T-helper 9 cell (primary cell): ENCODE data around the gene RPS25.
"Not testable (repeated sequence)": the region's sequence is repeated elsewhere in the genome, so short reads cannot be mapped to it uniquely, and the experiment has no call there.

Experiments used
- DNase-seq: peaks from one replicate; pipeline ENCODE4 v3.0.0-alpha.2; 2020
- total RNA-seq, 2 donors: gene quantifications; one replicate each; lab custom pipeline; 2026; lab: John Stamatoyannopoulos, UW

The RPS25 gene
- total RNA-seq, result 882 to 1,179 reads per million in 2 donors

DNA sequence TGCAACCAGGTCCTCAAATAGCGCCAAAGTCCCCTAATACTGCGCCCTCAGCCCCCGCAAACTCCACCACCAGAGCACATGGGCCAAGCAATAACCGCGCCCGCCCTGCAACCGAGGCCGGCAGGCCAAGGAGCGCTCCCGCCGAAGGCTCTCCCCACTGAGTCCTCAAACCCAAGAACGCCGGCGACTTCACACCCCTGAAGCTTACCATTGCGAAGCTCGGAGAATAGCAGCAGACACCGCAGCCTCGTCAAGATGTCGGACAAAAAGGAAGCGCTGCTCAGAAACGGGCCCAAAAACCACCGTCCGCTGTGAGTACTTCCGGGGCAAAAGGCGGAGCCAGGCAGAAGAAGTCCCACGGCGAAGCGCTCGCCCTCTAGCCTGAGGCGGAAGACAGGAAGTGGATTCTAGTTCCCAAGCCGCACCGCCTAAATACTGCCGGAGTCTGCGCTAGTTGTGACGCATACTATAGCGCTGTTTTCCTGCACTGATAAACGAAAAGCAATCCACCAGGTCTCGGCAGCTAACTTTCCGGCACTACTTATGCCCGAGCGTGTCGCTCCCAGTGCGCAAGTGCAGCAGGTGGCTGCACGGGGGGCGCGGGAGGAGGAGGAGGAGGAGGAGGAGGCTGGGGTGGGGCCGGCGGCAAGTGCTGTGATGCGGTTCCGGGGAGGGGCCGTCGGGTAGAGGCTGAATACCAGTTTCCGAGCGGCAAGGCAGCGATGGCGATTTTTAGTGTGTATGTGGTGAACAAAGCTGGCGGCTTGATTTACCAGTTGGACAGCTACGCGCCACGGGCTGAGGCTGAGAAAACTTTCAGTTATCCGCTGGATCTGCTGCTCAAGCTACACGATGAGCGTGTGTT, at the start of gene RPS25, which contains the start of gene TRAPPC4:
TSS of gene RPS25 (minus strand) at position 270 of the 865 bp plus-strand sequence. CDS start at position 211, 59 bp downstream.
TSS of gene TRAPPC4 (plus strand) at position 693 of the 865 bp plus-strand sequence. CDS start at position 723, 30 bp downstream.
- peak; percentile 93 for DNase-seq

GRCh38 chr11:119067371-119068222, 49.5 kb upstream of the RPS25 start, which contains the start of gene VPS11:
Gene VPS11, plus strand, starts transcription at chr11:119067818. Its CDS starts 6 bp downstream, at chr11:119067824.
- peak; percentile 98 for DNase-seq

GRCh38 chr11:119065369-119065768, 47.2 kb upstream of the RPS25 start:
- DNase-seq, result peak; percentile 13

- no peak for DNase-seq
Measured at GRCh38 chr11:119062779-119063178, 44.6 kb upstream of the RPS25 start.

- DNase-seq, result no peak
Measured at GRCh38 chr11:119061256-119061655, 43.1 kb upstream of the RPS25 start.

DNA sequence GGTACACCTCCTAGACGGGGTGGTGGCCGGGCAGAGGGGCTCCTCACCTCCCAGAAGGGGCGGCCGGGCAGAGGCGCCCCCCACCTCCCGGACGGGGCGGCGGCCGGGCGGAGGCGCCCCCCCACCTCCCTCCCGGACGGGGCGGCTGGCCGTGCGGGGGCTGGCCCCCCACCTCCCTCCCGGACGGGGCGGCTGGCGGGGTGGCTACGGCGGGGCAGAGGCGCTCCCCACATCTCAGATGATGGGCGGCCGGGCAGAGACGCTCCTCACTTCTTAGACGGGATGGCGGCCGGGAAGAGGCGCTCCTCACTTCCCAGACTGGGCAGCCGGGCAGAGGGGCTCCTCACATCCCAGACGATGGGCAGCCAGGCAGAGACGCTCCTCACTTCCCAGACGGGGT, 41.0 kb upstream of the RPS25 start:
- not testable (repeated sequence) for DNase-seq

- DNase-seq, result peak; percentile 98
Measured at GRCh38 chr11:119057000-119057769, 39.0 kb upstream of the RPS25 start, which contains the start of gene HYOU1. Gene HYOU1, minus strand, starts transcription at chr11:119057205. Its CDS starts 1,045 bp downstream, at chr11:119056160.

DNA sequence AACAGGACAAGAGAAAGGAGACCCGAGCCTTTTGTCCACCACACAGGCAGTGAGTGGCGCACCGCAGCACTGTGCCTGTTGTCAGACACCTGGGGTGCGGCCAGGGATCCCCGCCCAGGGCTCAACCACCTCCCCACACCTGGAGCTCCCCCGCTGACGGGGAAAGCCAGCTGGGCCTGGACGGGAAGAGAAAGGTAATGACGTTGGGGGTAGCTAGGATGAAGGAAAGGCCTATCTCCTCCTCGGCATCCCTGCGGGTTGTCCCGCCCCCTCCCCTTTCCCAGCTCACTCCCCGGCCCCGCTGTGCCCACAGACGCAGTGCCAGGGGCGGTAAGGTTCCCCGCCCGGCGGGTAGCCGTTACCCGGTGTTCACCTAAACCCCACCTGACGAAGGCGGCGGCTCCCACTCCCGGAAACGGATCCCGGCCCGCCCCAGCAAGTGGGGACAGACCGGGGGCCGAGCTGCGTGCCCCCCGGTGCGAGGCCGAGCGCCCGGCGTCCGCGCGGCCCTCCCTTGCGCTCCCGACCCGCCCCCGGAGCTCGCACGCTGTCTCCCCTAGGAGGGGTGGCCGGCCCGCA, 38.4 kb upstream of the RPS25 start:
- peak; percentile 42 for DNase-seq

GRCh38 chr11:119055901-119056300, 37.8 kb upstream of the RPS25 start:
- DNase-seq, result no peak

DNA sequence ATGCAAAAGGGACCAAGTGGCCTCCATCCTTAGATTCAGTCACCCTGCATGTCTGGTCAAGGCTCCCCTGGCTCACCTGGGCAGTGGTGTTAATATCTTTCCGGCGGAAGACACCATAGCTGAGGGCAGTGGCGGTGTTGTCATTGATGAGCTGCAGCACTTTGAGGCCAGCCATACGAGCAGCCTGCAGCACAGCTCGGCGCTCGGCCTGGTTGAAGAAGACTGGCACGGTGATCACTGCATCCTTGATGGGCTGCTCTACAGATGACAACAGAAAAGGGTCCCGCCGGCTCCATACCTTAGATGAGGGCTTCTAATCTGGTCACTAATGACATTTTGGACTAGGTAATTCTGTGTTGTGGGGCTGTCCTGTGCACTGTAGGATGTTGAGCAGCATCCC, 36.3 kb upstream of the RPS25 start:
- DNase-seq, result no peak

- DNase-seq, result no peak
Measured at GRCh38 chr11:119052163-119052814, 34.1 kb upstream of the RPS25 start.

DNA sequence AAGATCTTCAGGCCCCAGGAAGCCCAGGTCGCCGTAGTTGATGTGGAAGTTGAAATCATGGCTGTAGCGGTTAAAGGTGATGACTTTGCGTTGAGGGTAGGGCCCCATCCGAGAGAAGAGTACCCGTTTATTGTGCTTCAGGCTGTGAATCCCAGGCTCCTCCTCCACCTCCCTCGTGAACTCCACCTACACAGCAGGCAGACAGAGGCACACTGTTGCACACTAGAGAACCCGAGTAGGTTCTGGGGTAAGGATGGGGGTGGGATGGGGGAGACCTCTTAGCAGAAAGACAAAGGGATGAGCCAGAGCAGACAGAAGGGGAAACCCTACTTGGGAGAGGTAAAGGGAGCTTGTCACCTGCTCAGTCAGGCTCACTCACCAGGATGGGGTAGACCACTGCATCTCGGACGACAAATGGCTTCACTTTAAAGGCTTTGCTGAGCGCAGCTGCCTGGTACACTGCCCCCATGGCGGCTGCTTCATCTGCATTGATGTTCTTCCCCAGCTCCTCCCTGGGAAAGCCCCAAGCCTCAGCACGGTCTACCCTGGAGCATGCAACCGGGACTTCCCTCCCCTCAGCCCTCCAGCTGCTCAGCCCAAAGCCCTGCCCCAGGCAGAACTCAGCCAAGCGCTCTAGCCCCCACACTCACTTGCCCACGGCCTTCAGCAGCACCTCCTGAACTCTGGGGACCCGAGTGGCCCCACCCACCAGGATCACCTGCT, 33.5 kb upstream of the RPS25 start:
- no peak for DNase-seq

DNA sequence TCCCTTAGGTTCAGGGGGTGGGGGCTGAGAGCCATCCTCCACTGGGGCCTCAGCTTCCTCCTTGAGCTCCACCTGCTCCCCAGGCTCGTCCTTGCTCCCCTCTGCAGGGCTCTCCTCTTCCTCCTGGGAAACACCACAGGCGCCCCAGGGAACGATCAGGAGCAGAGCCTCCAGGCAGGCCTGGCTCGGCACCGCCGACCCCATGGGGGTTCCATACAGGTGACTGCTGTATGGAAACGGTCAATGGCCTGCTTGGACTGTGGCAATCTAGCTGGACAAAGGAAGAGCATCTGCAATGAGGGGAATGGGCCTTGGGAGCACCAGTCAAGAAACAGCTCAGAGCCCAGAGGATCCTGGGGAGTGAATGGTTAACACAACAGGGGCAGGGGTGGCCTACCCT, 30.9 kb upstream of the RPS25 start:
- DNase-seq, result no peak

DNA sequence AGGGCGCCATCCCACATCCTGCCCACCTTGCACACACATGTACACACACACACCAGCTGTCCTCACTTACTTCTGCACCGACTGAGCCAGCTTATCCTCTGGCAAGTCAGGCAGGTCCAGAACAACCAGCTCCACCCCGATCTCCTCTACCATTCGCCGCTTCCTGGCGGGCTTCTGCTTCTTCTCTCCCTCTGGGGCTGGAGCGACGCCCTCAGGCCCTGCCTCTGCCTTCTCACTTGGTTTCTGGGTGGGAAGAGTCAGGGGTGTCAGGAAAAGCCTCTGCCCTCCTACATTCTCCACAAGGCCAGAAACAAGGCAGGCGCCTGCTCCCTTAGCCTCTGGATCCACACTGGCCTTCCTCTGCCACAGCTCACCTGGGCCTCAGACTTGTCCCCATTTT, 30.5 kb upstream of the RPS25 start:
- no peak for DNase-seq

DNA sequence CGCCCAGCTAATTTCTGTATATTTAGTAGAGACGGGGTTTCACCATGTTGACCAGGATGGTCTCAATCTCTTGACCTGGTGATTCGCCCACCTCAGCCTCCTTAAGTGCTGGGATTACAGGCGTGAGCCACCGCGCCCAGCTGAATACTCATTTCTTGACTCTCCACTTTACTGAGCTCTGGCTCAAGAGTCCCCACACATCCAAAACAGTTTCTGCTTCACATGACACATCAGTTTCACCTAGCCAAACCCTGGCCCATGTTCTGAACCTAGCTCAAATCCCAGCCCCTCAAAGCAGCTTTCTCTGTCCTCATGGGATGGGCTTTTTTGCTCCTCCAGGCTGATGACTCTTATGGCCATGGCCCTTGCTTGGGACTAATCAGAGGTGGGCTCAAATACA, 29.1 kb upstream of the RPS25 start:
- no peak for DNase-seq

DNA sequence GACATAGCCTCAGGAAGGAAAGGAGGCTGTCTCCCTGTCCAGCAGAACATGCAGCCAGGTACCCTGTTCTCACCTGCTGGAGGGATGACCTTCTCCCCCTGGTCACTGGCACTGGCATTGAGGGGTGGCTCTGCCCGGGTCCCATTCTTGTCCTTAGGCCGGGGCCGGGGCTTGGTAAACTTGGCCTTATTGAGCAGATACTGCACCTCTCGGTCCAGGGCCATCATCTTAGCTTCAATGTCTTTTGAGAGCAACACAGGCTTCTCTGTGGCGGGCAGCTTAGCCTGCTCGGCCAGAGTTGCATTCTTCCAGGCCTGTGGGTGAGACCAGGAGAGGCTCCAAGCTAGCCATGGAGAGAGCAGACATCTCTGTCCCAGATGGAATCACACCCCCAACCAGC, 28.3 kb upstream of the RPS25 start:
- no peak for DNase-seq

- DNase-seq, result no peak
Measured at GRCh38 chr11:119044708-119045107, 26.6 kb upstream of the RPS25 start.

DNA sequence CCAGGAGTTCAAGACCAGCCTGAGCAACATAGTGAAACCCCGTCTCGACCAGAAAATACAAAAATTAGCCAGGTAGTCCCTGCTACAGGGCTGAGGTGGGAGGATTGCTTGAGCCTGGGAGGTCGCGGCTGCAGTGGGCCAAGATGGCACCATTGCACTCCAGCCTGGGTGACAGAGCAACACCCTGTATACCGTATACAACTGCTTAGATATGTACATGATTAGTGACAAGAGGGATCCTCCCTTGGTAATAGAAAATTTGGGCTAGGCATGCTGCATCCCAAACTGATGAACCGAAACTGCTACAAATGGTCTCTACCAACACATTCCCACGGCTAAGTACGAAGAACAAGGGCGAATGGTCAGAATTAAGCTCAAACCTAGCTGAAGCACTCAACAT, 24.8 kb upstream of the RPS25 start:
- DNase-seq, result no peak

DNA sequence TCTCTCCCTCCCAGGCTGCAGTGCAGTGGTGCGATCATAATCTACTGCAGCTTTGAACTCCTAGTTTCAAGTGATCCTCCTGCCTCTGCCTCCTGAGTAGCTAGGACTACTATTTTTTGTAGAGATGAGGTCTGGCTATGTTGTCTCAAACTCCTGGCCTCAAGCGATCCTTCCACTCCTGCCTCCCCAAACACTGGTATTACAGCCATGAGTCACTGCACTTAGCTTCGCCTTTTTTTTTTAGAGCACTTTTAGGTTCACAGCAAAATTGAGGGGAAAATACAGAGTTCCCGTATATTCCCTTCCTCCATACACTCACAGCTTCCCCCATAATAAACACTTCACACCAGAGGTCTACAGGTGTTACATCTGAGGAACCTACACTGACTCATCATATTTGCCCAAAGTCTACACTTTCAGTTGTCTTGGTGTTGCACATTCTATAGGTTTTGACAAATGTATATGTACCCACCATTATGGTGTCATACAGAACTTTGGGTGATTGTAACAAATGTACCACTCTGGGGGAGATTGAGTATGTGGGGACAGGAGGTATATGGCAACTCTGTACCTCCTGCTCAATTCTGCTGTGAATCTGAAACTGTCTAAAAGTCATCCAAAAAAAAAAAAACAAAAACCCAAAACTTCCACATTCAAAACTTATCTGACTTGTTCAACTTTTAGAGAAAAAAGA, 23.8 kb upstream of the RPS25 start:
- DNase-seq, result no peak

- not testable (repeated sequence) for DNase-seq
Measured at GRCh38 chr11:119039471-119039870, 21.3 kb upstream of the RPS25 start.
